Tibial nerve (tissue), 4 donors: ENCODE data around the gene PHF2. TPM values are rescaled to one million over a fixed set of nuclear protein-coding genes. Genes with fewer than 3 reads are reported as not detected.

Experiments used
- DNase-seq, 2 donors: peaks; one replicate each; pipeline ENCODE4 v3.0.0-alpha.2; 2019; ENCODE audit warnings: low spot score in 2 of 2
- H3K27ac ChIP-seq, 4 donors: fragments of 200-600 bp; sonication (generic) in 3 of 4; one replicate each; pipeline ENCODE4 v1.5.1; 2017 to 2019; ENCODE audit warnings: mild to moderate bottlenecking in 1 of 4
- H3K27me3 ChIP-seq, 2 donors: fragments of 200-600 bp; sonication (generic) in 1 of 2; one replicate each; pipeline versions ENCODE4 v1.5.1 to v1.6.0; 2017 to 2019
- H3K36me3 ChIP-seq, 3 donors: fragments of 200-600 bp; sonication (generic); one replicate each; pipeline ENCODE4 v1.5.1; 2018 to 2019
- H3K4me1 ChIP-seq, 4 donors: fragments of 200-600 bp; sonication (generic) in 3 of 4; one replicate each; pipeline ENCODE4 v1.5.1; 2017 to 2019
- H3K4me3 ChIP-seq, 4 donors: fragments of 200-600 bp; sonication (generic) in 3 of 4; one replicate each; pipeline ENCODE4 v1.5.1; 2017 to 2019; ENCODE audit warnings: mild to moderate bottlenecking in 1 of 4, moderate library complexity in 1 of 4
- H3K9me3 ChIP-seq, 4 donors: fragments of 200-600 bp; sonication (generic) in 3 of 4; one replicate each; pipeline ENCODE4 v1.5.1; 2017 to 2019
- EP300 ChIP-seq, 2 donors: sonication (generic); formaldehyde crosslinking; IDR thresholded peaks; one replicate each; pipeline ENCODE4 v1.6.1; 2017; ENCODE audit warnings: antibody characterized with exemption in 2 of 2, mild to moderate bottlenecking in 1 of 2
- POLR2A ChIP-seq, 2 donors: fragments of 450-650 bp; IDR thresholded peaks; one replicate each; pipeline ENCODE4 v1.6.1; 2017; ENCODE audit warnings: antibody characterized with exemption in 2 of 2, mild to moderate bottlenecking in 2 of 2, moderate library complexity in 2 of 2
- WGBS, 2 donors: methylation state at CpG; one replicate each; pipeline ENCODE4 v1.1.5; 2018; 5-methylcytosine and 5-hydroxymethylcytosine counted together
- total RNA-seq, 4 donors: library from RNA; depleted of rRNA; stranded (reverse); fragments of >200 nt; gene quantifications; one replicate each; pipeline ENCODE4 v1.1.0, GENCODE V29; 2016
- TF ChIP-seq, protein P1 (sequence below), 5 experiments: fragments of 200-600 bp in 3 of 5; fragments of 450-650 bp in 2 of 5; sonication (generic) in 3 of 5; IDR thresholded peaks; one replicate each; pipeline ENCODE4 v1.5.1; 2016 to 2019; ENCODE audit warnings: antibody characterized with exemption in 5 of 5, mild to moderate bottlenecking in 3 of 5, moderate library complexity in 2 of 5

The PHF2 gene
- total RNA-seq, 4 donors from 2014 or later = 36.6 to 41.7 (median 38.6) TPM

DNA sequence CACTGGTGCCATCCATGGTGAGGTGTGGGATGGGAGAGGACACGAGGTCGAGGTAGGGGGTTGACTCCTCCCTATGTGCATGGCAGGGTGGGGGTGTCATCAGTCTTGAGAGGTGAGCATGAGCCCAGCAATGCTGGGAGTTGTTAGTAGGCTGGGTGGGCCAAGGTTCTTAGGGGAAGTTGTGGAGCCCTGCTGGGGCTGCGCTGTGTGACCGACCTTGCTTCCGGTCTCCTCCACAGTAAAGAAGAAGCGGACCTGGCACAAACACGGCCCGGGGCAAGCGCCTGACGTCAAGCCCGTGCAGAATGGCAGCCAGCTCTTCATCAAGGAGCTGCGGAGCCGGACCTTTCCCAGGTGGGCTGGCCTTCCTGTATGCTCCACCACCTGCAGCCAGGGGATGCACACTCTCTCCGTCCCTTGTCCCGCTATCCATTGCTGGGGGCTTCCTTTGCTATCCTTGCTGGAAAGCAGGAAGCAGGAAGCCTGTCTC is 59.8 kb downstream of the PHF2 start:
- no peak for TF ChIP-seq POLR2A (IDR thresholded peaks at IDR 0.05)
- TF ChIP-seq, protein P1, sequence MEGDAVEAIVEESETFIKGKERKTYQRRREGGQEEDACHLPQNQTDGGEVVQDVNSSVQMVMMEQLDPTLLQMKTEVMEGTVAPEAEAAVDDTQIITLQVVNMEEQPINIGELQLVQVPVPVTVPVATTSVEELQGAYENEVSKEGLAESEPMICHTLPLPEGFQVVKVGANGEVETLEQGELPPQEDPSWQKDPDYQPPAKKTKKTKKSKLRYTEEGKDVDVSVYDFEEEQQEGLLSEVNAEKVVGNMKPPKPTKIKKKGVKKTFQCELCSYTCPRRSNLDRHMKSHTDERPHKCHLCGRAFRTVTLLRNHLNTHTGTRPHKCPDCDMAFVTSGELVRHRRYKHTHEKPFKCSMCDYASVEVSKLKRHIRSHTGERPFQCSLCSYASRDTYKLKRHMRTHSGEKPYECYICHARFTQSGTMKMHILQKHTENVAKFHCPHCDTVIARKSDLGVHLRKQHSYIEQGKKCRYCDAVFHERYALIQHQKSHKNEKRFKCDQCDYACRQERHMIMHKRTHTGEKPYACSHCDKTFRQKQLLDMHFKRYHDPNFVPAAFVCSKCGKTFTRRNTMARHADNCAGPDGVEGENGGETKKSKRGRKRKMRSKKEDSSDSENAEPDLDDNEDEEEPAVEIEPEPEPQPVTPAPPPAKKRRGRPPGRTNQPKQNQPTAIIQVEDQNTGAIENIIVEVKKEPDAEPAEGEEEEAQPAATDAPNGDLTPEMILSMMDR (IDR thresholded peaks at IDR 0.05) = no peak
- no peak for TF ChIP-seq EP300 (IDR thresholded peaks at IDR 0.05)
- no peaks in the 10 kb centered on the region for H3K4me1 ChIP-seq
- peaks cover 3 to 100% (median 13%) of the 10 kb centered on the region in 3 donors for H3K36me3 ChIP-seq
- no peak overlapping the region for H3K4me3 ChIP-seq
- peaks cover 0 to 38% (median 8%) of the 10 kb centered on the region in 4 donors for H3K9me3 ChIP-seq
- DNase-seq = no peak
- 97% methylated on average over 14 to 15 of the region's 15 CpGs for WGBS, 2 donors
- no peak overlapping the region for H3K27ac ChIP-seq
- H3K27me3 ChIP-seq = no peaks in the 10 kb centered on the region

DNA sequence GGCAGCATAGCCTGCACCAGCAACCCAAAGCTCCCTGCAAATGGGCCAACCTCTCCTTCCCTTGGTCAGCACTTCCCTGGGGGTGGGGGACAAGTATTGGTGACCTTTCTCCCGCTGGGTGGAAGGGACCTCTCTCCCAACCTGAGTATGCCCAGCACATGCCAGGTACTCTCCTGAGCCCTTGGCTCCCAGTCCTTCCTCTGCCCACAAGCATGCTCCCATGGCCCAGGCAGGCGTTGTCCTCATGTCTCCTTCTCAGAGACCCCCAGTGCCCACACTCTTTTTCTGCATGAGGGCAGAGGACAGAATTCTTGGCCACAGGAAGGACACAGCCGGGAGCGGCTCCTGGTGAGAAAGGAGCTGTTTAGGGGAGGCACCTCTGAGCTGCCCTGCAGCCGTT is 60.3 kb downstream of the PHF2 start:
- Histone ChIP-seq H3K36me3 (peaks cover 3 to 100% (median 13%) of the 10 kb centered on the region in 3 donors), H3K4me1 (no peaks in the 10 kb centered on the region), H3K4me3 (no peak overlapping the region), H3K9me3 (peaks cover 0 to 38% (median 8%) of the 10 kb centered on the region in 4 donors), H3K27ac (no peak overlapping the region), H3K27me3 (no peaks in the 10 kb centered on the region)
- DNase-seq = no peak
- WGBS, 2 donors = 78 to 93% methylated on average over 5 of the region's 5 CpGs
- TF ChIP-seq EP300 (IDR thresholded peaks at IDR 0.05) = no peak
- TF ChIP-seq, protein P1 (IDR thresholded peaks at IDR 0.05) = no peak
- no peak for TF ChIP-seq POLR2A (IDR thresholded peaks at IDR 0.05)

DNA sequence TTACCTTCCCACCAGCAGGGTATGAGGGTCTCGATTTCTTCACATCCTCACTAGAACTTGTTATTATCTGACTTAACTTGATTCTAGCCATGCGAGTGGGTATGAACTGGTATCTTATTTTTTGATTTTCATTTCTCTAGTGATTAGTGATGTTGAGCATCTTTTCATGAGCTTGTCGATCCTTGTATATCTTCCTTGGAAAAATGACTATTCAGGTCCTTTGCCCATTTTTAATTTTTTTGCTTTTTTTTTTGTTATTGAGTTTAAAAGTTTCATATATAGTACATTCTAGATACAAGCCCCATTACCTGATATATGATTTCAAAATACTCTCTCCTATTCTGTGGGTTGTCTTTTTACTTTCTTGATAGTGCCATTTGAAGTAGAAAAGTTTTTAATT is 61.5 kb downstream of the PHF2 start:
- DNase-seq = no peak
- WGBS, 2 donors = 98 to 99% methylated on average over 3 of the region's 3 CpGs

DNA sequence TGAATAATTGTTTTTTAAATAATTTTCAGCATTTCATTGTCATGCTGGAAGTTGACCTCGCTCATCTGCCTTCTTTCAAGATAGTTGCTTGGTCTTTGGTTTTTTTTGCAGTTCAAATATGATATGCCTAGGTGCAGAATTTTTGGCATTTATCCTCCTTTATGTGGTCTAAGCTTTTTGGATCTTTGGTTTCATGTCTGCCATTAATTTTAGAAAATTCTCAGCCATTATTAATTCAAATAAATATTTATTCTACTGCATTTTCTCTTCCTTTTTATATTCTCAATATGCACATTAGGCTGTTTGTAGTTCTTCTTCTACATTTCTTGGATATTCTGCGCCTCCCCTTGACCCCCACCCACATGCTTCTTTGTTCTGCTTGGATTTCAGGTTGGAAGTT is 63.6 kb downstream of the PHF2 start:
- TF ChIP-seq, protein P1 (IDR thresholded peaks at IDR 0.05) = no peak
- TF ChIP-seq EP300 (IDR thresholded peaks at IDR 0.05) (no peak), POLR2A (IDR thresholded peaks at IDR 0.05) (no peak)
- Histone ChIP-seq H3K27ac (no peak overlapping the region), H3K36me3 (peaks cover 3 to 88% (median 13%) of the 10 kb centered on the region in 3 donors), H3K9me3 (peaks cover 0 to 38% (median 8%) of the 10 kb centered on the region in 4 donors), H3K4me1 (no peaks in the 10 kb centered on the region), H3K27me3 (no peaks in the 10 kb centered on the region), H3K4me3 (no peak overlapping the region)
- 95 to 97% methylated on average over 2 of the region's 2 CpGs for WGBS, 2 donors
- no peak for DNase-seq

More for the DNA sequence above, 61.5 kb downstream of the PHF2 start:
- H3K9me3 ChIP-seq = peaks cover 0 to 38% (median 8%) of the 10 kb centered on the region in 4 donors
- H3K27ac ChIP-seq = no peak overlapping the region
- H3K4me3 ChIP-seq = no peak overlapping the region
- H3K27me3 ChIP-seq = no peaks in the 10 kb centered on the region
- H3K4me1 ChIP-seq = no peaks in the 10 kb centered on the region
- TF ChIP-seq EP300 (IDR thresholded peaks at IDR 0.05) (no peak), POLR2A (IDR thresholded peaks at IDR 0.05) (no peak)
- TF ChIP-seq, protein P1 (IDR thresholded peaks at IDR 0.05) = no peak
- H3K36me3 ChIP-seq = peaks cover 3 to 91% (median 13%) of the 10 kb centered on the region in 3 donors

DNA sequence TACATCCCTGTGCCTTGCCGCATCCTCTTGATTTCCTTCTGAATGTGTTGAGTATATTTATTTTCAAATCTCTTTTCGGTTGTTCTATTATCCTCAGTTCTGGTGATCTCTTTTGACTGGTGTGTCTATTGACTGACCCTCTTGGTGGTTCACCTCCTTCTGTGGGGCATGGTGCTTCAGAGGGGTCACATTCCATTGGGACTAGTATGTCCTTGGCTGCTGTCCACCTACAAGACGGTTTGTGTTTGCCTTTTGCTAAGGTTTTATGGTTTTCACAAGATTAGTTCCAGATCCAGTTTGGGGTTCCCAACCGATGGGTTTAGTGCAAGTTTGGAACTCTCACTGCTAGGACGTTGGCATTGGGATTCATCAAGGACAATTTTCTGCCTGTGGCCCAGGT is 66.6 kb downstream of the PHF2 start:
- H3K4me3 ChIP-seq = no peak overlapping the region
- WGBS, 2 donors = 65 to 72% methylated on average over 5 of the region's 5 CpGs
- peaks cover 0 to 88% (median 13%) of the 10 kb centered on the region in 3 donors for H3K36me3 ChIP-seq
- no peak overlapping the region for H3K27ac ChIP-seq
- no peaks in the 10 kb centered on the region for H3K27me3 ChIP-seq
- TF ChIP-seq POLR2A (IDR thresholded peaks at IDR 0.05) (no peak), EP300 (IDR thresholded peaks at IDR 0.05) (no peak)
- TF ChIP-seq, protein P1 (IDR thresholded peaks at IDR 0.05) = no peak
- H3K9me3 ChIP-seq = peaks cover 0 to 21% (median 3%) of the 10 kb centered on the region in 4 donors
- no peak for DNase-seq
- H3K4me1 ChIP-seq = no peaks in the 10 kb centered on the region
